ENCODE measurements around the gene METTL26.

DNA sequence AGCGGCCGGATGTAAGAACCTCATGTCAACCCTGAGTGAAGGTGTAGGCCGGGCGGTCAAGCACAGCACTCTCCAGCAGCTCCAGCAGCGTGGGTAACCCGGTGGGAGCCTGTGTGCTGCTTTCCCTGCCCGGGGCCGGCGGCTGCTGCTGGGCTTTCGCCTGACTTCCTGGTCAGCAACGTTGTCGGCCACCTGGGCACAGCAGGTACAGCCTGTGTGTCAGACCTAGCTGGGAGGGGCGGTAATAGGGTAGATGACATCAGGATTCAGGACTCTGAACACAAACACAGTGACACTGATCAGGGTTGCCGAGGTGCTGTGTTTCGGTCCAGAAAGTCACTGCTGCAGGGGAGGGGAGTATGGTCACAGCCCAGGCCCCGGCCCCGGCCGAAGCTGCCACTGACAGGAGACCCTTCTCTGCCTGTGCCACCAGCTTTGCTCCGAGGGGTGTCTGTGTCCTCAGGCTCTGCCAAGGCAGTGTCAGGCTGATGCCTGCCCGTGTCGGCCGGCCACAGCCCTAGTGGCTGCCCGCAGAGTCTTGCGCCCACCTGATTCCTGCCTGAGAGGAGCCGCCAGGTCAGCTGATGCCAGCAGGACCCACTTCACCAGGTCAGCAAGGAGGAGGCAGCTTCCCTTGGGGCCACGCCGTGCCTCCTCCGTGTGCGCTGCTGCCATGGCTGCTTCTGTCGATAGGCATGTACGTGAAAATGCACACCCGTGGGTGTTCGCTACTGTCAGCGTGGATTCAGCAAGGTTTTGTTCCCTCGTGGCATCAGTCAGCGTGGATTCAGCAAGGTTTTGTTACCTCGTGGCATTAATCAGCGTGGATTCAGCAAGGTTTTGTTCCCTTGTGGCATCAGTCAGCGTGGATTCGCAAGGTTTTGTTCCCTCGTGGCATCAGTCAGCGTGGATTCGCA is 37.0 kb downstream of the METTL26 start:
- TF ChIP-seq, protein P1, sequence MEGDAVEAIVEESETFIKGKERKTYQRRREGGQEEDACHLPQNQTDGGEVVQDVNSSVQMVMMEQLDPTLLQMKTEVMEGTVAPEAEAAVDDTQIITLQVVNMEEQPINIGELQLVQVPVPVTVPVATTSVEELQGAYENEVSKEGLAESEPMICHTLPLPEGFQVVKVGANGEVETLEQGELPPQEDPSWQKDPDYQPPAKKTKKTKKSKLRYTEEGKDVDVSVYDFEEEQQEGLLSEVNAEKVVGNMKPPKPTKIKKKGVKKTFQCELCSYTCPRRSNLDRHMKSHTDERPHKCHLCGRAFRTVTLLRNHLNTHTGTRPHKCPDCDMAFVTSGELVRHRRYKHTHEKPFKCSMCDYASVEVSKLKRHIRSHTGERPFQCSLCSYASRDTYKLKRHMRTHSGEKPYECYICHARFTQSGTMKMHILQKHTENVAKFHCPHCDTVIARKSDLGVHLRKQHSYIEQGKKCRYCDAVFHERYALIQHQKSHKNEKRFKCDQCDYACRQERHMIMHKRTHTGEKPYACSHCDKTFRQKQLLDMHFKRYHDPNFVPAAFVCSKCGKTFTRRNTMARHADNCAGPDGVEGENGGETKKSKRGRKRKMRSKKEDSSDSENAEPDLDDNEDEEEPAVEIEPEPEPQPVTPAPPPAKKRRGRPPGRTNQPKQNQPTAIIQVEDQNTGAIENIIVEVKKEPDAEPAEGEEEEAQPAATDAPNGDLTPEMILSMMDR (IDR thresholded peaks at IDR 0.05), result no peak
- TF ChIP-seq EP300 (IDR thresholded peaks at IDR 0.05), result no peak
- no peak for TF ChIP-seq POLR2A (IDR thresholded peaks at IDR 0.05)
